SIG-M5 treated with dmso at 0.1 percent for 504 hours (cell line): ENCODE measurements around the gene SEC14L5.
"Not testable (repeated sequence)": the region's sequence is repeated elsewhere in the genome, so short reads cannot be mapped to it uniquely, and the experiment has no call there.

Source experiments
- DNase-seq: peaks from one replicate; lab custom pipeline; 2025; ENCODE audit not compliant: unreplicated experiment; lab: John Stamatoyannopoulos, UW

Gene SEC14L5

DNA sequence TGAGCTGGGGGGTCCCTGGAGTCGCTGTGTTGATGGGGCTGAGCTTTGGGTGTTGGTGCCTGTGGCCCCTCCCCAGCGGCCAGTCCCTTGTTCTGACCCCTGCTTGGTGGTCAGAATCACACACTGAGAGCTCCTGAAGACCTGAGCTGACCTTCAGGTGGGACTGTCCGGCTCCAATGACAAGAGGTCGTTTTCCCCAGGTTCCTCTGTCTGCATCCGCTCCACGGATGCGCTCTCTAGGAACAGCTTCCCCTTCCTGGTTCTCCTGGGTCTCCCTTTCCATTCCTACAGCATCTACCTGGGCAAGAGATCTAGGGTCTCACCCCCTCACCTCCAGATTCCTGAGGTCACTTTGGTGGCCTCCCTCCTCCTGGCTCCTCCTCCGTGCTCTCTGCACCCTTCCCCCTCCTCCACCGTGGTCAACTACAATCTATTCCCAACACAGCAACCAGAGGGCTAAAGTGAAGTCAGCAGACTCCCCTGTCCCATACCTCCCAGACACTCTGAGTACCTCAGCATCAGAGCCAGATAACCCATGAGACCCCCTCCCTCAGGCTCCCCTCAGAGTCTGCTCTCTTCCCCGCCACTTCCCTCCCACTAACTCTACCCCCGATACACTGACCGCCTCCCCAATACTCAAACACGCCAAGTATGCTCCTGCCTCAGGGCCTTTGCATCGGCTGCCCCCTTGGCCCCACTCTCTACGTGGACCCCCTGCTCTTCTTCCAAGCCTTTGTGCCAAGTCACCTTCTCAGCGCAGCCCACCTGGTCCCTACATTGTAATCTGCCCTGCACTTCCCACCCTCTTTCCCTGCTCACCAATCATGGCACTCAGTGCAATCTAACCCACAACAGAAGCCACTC, 9.0 kb upstream of the SEC14L5 start:
- DNase-seq = no peak

DNA sequence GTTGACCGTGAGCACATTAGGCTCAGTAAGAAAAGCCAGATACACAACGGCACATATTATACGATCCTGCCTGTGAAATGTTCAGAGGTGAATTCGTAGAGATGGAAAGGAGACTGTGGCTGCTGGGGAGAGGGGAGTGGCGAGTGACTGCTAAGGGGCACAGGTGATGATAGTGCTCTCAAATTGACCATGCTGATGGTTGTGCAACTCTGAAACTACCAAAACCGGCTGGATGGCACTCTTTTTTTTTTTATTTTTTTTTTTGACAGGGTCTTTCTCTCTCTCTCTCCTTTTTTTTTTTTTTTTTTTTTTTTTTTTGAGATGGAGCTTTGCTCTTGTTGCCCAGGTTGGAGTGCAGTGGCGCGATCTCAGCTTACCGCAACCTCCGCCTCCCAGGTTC, 8.1 kb upstream of the SEC14L5 start:
- no peak for DNase-seq

DNA sequence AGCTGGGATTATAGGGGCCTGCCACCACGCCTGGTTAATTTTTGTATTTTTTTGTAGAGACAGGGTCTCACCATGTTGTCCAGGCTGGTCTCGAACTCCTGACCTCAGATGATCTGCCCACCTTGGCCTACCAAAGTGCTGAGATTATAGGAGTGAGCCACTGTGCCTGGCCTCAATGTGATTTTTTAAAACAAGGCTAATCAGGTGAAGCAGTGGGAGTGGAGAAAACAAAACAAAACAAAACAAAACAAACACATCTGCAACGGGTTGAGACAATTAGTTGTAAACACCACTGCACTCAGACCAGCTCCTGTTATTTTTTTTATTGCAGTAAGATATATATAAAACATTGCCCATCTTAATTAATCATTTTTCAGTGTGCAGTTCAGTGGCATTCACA, 6.5 kb upstream of the SEC14L5 start:
- not testable (repeated sequence) for DNase-seq

DNA sequence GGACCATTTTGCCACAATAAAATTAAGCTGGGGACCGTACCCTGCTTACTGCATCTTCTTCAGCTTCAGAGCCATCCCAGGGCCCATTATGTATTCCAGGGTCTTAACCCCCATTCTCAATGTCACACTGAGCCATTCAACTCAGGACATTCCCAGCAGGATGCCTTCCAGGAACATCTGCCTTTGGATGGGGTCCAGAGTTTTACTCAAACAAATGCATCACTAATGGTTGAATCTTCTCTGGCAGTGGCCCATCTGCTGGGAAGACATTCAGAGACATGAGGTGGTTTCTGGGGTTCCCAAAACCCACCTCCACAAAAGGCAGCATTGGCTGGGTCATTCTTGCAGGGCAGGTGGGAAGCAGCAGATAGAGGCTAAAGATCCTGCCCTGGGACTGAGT, 3.4 kb upstream of the SEC14L5 start:
- DNase-seq = no peak

- DNase-seq = no peak
Measured at GRCh38 chr16:4957420-4957719, 760 bp upstream of the SEC14L5 start.

GRCh38 chr16:4958510-4959438, 644 bp downstream of the SEC14L5 start:
- no peak for DNase-seq

- no peak for DNase-seq
Measured at GRCh38 chr16:4960579-4960978, 2.4 kb downstream of the SEC14L5 start.

- no peak for DNase-seq
Measured at GRCh38 chr16:4962716-4963115, 4.6 kb downstream of the SEC14L5 start.

- not testable (repeated sequence) for DNase-seq
Measured at GRCh38 chr16:4963527-4963926, 5.4 kb downstream of the SEC14L5 start.

DNA sequence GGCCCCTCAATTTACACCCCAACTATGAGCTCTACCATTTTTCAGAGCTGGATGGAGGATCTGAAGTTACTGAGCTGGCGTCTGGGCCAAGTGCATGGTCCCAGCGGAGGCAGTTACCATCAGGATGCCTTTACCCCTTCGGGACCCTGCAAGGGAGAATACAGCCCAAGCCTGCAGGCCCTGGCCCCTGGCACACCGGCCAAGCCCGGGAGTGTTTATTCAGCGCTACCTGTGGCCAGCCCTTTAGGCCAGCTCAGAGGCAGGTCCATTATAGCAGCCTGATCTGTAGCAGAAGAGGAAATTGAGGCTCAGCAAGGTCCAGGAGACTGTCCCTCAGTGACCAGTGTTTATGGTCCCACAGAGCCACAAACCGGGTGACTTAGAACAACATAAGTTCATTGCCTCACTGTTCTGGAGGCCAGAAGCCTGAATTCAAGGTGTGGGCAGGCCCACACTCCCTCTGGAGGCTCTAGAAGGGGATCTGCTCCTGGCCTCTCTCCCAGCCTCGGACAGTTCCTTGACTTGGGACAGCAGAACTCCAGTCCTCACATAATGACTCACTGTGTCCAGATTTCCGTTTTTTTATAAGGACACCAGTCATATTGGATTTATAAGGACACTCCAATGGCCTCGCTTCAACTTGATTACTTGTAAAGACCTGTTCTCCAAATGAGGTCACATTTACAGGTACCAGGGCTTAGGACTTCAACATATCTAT, 8.8 kb downstream of the SEC14L5 start:
- no peak for DNase-seq

DNA sequence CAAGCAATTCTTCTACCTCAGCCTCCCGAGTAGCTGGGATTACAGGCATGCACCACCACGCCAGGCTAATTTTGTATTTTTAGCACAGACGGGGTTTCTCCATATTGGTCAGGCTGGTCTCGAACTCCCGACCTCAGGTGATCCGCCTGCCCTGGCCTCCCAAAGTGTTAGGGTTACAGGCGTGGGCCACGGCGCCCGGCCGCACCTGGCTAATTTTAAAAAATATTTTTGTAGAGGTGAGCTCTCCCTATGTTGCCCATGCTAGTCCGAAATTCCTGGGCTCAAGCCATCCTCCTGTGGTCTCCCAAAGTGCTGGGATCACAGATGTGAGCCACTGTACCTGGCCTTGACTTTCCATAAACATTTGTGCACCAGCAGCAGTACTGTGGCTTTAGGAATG, 10.1 kb downstream of the SEC14L5 start:
- DNase-seq = not testable (repeated sequence)

DNA sequence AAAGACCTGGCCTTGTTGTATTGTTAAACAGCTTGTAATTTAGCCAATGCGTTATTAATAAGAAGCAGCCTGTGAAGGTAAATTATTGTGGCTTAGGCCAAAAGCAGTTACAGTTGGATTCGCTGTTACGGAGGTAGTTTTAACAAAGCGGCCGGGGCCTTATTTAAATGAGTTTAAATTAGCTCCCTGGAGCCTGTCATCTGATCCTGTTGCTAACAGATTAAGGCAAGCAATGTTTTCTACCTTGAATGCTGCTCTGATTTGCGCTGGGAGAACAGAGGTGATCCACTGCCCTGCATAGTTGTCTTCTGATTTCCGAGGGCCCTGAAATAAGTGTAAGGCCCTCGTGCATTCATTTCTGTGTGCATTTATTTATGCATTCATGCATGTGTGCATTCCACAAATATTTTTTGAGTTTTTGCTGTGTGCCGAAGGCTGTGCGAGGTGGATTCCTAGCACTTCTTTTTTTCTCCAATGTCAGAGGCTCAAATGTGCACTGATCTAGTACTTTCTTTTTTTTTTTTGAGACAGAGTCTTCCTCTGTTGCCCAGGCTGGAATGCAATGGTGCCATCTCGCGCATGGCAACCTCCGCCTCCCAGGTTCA, 10.9 kb downstream of the SEC14L5 start:
- DNase-seq = no peak

GRCh38 chr16:4970010-4970409, 11.9 kb downstream of the SEC14L5 start:
- DNase-seq = no peak

GRCh38 chr16:4972938-4973587, 14.9 kb downstream of the SEC14L5 start:
- DNase-seq = no peak

DNA sequence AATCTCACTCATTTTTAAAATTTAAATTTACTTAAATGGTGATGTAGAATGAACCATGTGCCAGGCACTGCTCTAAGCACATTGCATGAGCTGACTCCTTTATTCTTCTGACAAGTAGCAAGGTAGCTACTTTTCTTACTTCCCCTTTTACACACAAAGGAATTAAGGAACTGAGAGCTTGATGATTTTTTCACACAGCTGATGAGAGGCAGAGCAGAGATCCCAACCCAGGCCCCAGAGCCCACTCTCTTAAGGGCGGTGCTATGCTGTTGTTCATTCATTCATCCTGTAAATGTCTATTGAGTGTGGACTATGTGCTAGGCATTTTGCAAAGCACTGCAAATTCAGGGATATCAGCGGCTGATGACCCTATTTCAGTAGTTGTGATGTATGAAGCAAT, 17.9 kb downstream of the SEC14L5 start:
- peak; percentile 78 for DNase-seq

GRCh38 chr16:4976611-4977145, 18.5 kb downstream of the SEC14L5 start:
- DNase-seq = no peak

DNA sequence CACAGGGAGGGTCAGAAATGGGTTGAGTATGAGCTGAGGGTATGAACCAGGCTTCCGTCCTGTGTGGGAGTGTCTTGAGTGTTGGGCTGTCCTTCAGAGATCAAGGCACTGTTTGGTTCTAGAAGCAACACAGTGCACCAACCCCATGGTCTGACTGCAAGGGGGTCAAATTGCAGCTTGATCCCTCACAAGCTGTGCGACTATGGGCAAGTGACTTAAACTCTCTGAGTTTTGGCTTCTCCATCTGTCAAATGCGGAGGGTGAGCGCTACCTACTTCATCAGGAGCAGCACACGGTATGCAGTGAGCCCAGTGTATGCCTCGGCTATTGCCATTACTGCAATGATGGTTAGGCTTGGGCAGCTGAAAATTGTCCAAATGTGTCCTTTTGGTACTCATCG, 21.0 kb downstream of the SEC14L5 start:
- DNase-seq = no peak

DNA sequence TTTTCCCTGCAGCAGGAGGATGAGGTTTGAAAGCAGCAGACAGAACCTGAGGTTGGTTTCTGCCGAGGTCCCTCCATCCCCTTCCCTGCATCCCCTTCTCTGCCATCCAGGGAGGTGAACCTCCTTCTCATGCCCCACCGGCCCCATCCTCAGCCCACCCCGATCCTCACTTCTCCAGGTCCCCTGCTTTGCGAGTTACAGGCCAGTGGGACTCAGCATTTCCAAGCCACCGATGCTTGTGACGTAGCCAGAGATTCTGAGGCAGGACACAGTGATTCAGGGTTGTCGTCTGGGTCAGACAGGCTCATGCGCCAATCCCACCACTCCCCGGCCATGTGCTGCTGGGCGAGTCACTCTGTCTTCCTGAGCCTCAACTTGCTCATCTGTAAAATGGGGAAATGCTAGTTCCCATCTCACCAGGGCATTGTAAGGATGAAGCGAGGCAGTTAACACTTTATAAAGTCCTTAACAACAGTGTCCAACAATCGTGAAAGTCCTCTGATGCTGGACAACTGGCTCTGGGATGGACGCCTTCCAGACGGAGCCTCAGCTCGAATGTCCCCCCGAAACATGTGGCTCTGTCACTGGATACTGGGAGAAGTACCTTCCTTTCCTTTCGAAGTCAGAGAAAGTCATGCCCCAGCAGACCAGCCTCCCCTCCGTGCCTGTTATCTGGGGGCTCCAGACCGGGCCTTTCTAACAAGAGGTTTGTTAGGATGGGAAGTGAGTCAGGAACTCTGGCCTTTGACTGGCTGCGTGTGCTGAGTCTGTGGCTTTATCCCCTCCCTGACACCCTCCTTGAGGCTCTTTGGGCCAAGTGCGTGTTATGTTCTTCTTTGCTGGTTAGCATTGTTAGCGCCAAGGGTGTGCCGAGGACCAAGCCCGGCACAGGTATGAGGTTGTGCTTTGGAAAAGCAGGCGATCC, 21.9 kb downstream of the SEC14L5 start:
- no peak for DNase-seq

DNA sequence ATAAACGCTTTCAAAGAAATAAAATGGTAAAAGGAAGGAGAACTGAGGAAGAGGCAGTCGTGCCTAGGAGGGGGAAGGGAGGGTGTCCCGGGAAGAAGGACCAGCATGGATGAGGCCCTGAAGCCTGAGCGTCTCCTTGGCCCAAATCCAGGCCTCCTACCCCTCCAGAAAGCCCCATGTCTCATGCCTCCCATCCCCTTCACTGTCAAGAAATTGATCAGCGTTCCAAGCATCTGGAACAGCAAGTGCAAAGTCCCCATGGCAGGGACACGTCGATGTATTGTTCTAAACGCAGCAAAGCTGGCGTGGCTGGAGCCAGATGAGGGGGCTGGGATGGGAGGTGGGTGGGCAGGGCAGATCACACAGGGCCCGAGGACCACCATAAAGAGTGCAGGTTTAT, 22.6 kb downstream of the SEC14L5 start:
- no peak for DNase-seq
